ENCODE results near the gene TRIM33.
"Not testable (repeated sequence)": the region's sequence is repeated elsewhere in the genome, so short reads cannot be mapped to it uniquely, and the experiment has no call there.

Gene TRIM33

DNA sequence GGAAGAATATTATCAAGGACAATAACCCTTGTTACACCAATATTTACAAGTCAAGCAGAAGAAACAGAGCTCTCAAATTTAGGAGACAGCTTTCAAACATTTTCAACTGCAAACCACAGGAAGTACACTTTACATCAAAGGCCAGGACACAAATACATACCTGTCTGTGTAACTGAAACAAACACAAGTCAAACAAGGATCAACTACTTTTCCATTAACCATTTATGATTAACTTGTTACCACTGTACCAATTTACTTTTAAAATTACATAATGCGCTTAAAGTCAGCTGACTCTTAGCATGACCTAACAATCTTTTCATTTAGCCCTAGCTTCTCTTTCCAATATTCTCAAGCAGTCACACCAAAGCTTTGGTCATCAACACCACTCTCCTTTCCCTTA, 43.5 kb downstream of the TRIM33 start:
- DNase-seq (ENCODE audit: low spot score), result no peak

DNA sequence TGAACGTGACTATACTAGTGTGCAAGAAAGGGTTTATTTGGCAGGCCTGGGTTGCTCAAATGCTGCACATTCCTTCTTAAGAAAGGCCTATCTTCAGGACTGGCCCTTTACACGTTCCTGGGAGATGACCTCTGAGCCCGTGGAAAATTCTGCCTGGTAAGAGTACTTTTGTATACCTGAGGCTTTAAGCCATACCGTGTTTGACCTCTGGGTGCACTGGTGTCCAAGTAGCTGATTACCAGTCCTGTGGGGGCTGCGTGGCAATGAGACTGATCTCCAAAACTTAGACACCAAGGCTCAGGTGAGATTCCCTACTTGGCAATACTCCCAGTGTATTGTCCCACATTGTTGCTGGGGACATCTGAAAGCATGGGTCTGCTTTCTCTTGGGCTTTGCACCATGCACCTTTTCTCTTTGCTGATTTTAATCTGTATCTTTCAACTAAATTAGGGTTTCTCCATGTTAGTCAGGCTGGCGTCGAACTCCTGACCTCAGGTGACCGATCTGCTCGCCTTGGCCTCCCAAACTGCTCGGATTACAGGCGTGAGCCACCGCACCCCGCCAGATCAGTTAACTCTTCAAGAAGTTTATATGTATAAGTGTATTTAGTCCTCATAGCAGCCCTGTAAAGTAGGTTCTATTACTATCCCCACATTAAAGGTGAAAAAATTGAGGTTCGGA, 44.5 kb downstream of the TRIM33 start:
- DNase-seq (ENCODE audit: low spot score), result no peak

DNA sequence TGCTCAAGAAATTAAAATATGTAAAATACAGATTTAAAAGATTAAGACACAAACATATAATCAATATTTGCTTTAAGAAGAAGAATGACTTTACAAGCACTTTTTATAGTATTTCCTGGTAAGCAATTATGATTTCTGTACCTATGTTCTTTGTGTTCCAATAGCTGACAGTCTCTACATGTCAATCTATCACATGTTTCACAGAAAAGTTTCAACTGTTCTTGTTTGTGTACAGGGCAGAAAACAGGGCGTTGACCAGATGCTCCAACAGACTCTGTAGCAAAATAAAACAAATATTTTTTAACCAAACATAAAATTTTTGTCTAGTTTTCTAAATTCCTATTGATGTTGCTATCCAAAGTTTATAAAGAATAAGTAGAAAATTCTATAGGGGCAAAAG, 48.0 kb downstream of the TRIM33 start:
- no peak for DNase-seq (ENCODE audit: low spot score)

DNA sequence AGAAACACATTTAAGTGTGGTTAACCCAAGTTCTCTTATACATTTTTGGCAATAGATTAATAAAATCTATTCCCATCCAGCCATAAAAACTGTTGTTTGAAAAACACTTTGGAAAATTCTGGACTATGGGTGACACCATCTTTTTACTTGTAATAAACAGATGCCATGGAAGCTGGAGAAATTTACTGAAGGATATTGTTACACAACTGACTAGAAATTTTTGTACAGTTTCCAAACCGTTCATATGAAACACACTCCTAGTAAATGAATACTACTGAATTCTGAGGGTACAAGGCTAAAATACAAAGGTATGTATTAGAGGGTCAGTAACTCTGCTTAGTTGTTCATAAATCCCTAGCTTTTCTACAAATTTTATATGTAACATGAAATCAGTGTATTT, 48.7 kb downstream of the TRIM33 start:
- DNase-seq (ENCODE audit: low spot score), result no peak

DNA sequence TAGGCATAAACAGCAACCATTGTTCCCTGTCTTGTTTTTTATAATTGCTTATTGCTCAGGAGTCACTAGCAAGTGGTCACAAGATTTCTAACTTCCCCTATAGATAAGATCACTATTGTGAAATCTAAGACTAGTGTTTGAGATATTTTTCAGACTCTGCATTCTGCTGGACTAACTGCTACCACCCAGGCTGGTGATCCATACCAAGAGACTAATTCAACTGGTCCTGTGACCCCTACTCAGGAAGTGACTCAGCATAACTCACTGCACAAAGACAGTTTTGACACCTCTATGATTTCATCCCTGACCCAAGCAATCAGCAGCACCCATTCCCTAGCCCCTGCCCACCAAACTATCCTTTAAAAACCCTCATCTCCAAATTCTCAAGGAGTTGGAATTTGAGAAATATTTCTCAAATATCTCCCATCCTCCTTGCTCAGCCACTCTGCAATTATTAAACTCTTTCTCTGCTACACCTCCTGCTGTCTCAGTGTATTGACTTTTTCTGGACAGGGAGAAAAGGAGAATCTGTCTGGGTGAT, 52.7 kb downstream of the TRIM33 start:
- no peak for DNase-seq (ENCODE audit: low spot score)

DNA sequence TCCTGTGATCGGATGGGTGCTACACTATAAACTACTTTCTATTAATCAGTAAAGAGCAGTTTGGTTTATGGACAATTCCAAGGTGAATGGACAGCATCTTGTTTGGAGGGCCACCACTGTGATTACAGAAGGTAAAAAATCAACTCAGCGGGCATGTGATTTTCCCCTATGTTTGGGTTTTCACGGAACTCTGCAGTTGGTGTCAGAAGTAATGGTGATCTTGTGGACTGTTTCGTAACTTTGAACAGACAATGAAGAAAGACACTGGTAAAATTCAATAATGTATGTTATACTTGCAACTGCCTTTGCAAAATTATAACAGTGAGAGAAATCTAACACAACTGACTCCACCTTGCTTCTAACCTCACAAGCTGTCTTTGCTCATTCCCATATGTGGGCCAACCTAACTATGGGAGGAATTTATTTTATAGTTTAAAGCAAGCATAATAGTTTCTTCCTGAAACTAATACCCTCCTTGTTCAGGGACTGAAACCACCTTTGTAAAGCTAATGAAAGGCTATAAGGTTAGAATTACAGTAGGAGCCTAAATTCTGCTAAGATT, 53.2 kb downstream of the TRIM33 start:
- DNase-seq (ENCODE audit: low spot score), result no peak

DNA sequence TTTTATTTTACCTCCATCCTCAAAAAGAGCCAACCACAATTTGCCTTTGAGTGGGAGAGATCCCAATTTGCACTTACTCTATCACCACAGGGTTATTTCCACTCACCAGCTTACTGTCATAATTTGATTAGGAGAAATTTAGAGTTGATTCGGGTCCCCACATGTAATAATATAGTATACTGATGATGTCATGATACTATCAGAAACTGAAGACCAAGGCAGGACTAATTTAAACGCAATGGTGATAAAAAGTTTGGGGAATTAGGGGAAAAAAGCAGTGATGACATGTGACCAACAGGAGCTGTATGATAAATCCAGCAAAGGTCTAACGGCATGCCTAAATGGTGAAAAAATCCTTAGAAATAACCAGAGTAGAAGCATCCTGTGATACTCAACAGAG, 54.4 kb downstream of the TRIM33 start:
- no peak for DNase-seq (ENCODE audit: low spot score)

DNA sequence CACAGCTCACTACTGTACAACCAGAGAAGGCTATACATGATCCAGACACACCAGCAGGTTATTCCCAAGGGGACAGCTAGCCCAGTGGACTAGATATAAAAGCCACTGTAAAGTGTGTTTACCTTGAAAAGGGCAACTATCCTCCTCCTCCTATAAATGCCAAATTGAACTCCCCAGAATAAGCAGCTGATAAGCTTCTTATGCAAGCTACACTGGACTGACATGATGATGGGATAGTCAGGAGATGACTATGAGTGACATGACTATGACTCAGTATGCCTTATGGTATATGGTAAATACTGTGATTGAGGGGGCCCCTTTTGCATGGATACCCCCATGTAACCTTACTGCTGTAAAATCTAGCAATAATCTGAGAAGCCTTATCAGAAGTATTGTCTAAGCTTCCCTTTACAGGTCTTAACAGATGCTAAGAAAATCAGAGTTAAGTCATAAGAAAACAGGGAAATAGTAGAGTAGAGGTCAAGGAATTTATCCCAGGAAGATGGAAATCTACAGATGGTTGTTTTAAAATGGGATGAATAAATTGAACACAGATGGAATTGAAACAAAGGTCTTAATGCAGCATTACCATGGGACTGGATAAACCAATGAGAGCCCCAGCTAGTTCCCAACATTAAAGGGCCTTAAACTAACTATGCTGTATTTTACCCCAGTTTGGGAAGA, 55.8 kb downstream of the TRIM33 start:
- DNase-seq (ENCODE audit: low spot score), result no peak

DNA sequence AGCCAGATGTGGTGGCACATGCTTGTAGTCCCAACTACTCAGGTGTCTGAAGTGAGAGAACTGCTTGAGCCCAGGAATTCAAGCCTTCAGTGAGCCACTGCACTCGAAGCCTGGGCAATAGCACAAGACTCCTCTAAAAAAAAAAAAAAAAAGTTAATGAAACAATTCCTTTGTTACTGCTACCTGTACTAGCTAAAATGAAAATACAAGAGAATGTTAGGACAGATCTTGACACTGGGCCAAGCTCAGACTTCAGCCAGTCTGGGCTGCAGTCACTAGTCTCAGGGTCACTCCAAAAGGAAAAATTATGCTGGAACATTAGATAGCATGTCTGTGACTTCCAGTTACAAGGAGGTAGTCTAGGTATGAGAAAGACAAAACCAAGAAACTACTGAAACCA, 56.5 kb downstream of the TRIM33 start:
- DNase-seq (ENCODE audit: low spot score), result no peak

DNA sequence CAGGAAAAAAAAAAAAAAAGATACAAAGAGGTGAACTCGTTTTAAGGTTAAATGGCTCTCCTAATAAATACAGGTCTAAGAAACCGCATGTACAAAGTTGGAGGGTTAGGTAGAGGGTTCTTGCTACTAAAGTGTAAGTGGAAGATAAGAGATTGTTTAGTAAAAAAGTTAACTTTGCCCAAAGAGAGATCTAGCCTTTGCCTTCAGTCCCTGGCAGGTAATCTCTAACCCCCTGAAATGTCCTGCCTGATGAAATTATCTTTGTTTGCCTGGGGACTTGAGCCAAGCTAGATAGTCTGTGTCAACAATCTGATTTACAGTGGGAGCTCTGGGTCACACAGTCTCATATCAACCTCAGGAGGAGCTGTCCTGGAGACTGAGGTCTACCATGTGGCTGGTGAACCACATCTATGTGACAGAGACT, 57.6 kb downstream of the TRIM33 start:
- DNase-seq (ENCODE audit: low spot score), result no peak

DNA sequence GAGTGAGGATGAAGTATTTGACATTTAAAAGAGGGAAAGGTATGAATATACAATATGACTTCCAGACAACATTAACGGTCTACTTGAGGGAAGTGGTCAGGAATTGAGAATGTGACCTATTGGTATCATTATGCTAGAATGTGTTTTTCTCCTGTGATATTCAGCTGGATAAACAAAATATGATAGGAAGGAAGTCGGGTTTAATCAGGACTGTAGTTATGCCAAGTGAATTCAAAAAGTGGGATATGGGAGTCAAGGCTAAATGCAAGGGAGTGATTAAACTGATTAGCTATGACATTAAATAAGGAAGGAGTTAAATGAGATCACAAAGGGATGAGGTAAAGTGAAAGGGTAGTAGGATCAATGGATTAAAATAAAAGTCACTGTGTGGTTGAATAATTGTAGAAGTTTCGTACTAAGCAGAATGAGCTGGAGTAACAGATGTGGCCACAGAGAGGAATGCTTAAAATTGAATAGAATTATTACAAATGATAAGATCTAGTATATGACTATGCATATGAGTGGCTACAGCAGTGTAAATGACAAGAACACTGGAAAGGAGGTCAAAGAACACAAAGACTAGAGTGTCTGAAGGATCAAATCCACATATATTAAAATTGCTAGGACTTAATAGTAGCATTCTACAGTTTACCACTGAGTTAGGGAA, 62.5 kb downstream of the TRIM33 start:
- no peak for DNase-seq (ENCODE audit: low spot score)

DNA sequence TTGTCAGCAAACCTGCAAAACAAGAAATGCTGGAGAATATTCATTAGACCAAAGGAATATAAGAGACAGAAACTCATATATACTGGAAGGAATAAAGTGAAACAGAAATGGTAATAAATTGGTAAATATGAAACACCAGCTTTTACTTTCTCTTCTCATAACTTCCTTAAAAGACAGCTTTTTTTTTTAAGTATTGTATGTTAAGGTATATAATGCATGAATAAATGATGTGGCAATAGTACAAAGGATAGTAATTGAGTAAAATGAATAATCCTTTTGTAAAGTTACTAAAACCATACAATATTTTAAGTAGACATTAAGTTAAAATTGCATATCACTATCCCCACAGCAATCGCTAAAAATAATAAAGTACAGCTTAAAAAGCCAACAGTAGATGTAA, 64.8 kb downstream of the TRIM33 start:
- DNase-seq (ENCODE audit: low spot score), result no peak

DNA sequence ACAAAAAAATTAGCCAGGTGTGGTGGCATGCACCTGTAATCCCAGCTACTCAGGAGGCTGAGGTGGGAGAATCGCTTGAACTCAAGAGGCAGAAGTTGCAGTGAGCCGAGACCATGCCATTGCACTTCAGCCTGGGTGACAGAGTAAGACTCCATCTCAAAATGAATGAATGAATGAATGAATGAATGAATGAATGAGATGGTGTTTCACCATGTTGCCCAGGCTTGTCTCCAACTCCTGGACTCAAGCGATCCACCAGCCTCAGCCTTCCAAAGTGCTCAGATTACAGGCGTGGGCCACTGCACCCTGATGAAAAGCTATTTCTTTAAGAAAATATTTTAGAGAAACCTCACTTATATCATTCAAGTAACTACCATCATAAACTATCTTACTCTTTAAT, 67.8 kb downstream of the TRIM33 start:
- DNase-seq (ENCODE audit: low spot score), result not testable (repeated sequence)

DNA sequence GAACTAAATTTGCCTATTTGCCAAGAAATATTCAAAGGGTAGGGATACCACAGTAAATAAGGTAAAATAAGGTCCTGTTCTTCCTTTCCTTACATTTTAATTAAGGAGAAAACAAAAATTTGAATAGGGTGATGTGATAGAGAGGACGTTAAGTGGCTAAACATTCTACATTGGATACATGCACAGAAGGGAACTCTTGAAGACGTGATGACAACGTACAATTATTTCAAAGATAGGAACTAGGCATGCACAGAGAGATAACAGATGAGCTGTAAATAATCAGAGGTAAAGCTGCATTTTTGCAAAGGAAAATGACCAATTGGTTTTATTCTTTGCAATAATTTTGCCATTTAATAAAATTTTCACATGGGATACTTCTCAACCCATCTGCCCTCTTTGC, 69.7 kb downstream of the TRIM33 start:
- DNase-seq (ENCODE audit: low spot score), result no peak

DNA sequence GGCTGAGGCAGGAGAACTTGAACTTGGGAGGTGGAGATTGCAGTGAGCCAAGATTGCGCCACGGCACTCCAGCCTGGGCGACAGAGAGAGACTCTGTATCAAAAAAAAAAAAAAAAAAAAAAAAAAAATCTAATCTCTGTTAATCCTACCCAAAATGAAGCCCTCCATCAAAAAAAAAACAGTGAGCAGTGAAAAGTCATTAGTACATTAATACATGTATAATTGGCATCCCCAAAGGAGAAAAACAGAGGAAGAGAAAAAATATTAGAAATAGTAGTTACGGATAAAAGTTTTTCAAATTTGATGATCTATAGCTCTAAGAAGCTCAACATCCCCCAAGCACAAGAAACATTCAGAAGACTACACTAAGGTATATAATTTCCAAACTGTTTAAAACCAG, 71.6 kb downstream of the TRIM33 start:
- no peak for DNase-seq (ENCODE audit: low spot score)

DNA sequence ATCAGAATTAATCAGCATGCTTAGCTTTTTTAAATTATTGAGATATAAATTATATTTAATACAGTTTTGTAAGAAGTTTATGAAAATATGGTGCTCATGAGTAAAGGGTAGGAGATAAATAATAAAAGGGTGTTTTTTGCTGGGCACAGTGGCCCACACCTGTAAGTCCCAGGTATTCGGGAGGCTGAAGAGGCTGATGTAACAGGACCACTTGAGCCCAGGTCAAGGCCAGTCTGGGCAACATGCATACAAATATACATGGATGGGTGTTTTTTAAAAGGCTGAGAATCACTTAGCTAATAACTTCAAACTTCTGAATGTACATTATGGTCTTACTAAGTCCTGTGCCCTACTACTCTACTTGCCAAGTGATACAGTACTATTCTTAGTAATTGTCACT, 73.2 kb downstream of the TRIM33 start:
- no peak for DNase-seq (ENCODE audit: low spot score)

DNA sequence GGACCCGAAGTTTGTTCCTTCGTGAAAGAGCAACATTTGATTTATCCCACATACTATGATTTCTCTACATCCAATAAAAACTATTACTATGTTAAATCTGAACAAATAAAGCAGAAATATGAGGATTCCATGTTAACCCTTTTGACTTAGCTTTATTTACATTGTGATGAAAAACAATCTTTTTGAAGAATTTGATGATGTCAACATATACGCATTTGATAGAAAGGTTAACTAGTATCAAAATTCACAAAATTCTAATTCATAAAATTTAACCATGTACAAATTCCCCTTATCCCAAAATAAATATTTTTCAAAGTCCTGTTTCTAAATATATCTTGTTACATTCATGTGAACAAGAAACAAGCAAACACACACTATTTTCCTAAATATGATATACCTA, 74.2 kb downstream of the TRIM33 start:
- no peak for DNase-seq (ENCODE audit: low spot score)

DNA sequence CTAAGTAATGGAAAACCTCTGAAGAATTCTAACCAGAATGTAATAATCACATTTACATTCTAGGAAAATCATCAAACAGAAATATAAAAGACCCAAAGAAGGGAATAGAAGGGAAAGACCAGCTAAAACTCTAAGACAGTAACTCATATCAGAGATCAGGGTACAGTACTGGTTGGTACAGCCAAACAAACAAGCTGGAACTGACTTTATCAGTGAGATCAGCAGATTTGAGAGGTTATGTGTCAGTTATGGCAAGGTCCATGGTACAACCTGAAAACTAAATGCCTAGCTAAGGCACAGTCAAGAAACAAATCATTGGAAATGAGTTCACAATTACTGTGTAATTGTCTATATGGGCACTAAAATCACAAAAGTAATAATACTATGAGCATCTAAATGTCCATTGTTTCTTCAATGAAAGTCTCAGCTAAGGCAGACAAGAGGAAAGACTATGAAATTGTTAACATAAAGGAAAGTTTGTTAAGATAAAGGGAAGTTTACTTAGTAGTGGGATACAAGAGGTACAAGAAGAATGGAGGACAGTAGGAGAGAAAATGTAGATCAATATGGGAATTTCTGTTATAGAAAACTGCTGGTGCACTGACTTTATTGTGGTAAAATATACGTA, 75.8 kb downstream of the TRIM33 start:
- no peak for DNase-seq (ENCODE audit: low spot score)

DNA sequence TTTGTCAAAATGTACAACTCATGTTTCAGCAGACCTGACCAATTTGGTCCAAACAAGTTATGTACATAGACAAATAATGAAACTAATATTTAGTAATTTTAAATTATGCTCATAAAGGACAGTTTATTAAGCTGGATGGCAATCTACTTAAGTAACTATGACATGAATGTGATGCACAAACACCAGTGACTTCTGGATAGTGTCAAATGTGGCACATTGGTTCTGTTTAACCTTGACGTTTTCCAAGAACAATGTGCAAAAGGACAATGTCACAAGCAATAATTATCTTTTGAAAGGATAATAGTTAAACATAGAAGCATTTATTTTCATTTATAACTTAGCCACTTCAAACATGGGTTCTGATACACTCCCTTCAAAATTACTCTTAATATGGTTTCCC, 80.0 kb downstream of the TRIM33 start:
- DNase-seq (ENCODE audit: low spot score), result no peak

DNA sequence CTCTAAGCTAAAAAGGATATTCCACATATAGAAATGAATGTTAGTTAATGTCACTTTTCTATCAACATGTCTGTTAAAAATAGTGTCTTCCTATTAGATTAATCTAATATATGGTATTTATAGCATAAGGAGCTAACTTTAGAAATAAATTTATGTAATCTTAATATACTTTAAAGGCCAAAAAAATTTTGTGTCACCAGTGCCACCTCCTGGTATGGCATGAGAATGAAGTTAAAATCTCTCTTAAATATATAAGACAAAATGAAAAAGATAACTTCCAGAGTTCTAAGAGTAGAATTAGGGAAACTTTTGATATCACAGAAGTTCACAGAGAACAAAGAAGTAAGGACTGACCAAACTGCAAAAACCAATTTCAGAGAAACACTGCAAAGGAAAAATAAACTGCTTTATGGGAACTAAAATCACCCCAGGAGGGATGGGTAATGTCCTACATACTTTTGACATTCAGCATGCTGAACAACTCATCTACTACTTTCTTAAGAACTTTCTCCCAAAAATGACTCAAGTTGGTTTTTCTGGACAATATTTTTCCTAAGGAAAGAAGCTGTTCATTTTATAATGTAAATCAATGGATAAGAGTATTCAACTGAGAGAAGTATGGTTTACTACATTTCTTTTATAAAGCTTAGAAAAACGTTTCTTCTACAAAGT, 82.8 kb downstream of the TRIM33 start:
- DNase-seq (ENCODE audit: low spot score), result peak; percentile 44

DNA sequence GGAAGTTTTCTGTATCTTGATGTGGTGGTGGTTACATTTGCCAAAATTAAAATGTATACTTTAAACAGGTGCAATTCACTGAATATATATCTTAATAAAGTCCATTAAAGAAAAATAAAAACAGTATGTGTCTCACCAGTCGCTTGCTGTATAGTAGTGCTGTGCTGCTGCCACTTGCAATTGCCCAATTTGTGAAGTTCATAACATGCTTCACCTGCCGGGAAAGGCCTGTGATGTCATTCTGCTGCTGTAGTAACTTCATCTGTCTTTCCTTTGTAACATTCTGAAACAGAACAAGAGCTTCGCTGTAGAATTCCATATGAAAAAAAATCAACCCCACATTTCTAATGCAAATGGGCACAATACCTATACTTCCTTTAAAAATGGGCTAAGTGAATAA, 83.4 kb downstream of the TRIM33 start:
- DNase-seq (ENCODE audit: low spot score), result peak; percentile 47

DNA sequence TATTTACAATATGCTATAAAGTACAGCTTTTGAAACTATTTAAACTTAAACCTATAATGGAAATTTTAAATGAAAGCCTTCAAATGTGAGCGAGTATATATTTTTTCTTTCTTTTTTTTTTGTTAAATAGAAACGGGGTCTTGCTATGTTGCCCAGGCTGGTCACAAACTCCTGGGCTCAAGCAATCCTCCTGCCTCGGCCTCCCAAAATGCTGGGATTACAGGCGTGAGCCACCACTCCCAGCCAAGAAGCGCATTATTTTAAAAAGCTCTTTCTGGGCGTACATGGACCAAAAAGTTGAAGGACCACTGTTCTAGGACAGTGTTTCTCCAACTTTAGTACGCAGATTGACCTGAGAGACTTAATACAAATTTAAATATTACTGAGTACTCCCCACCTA, 87.5 kb downstream of the TRIM33 start:
- DNase-seq (ENCODE audit: low spot score), result no peak
